SK-N-SH treated with all-trans-retinoic acid at 6 μM for 48 hours (cell line): Measurements from ENCODE around the gene SPEM1.

Source experiments
- ATAC-seq: fragments of 200-7000 bp; cut with Tn5 transposase; 3 replicates; pipeline ENCODE4 v1.9.1; 2020; ENCODE audit warnings: mild to moderate bottlenecking, moderate library complexity
- ARNTL ChIP-seq: fragments of 450-650 bp; formaldehyde crosslinking; IDR thresholded peaks from 2 replicates; pipeline ENCODE4 v1.5.0; 2020; ENCODE audit warnings: low read depth, mild to moderate bottlenecking, moderate library complexity, borderline replicate concordance
- BACH2 ChIP-seq: fragments of 250-450 bp; sonication (Bioruptor Pico); IDR thresholded peaks from 2 replicates; pipeline ENCODE4 v1.9.0; 2021; ENCODE audit warnings: mild to moderate bottlenecking, borderline replicate concordance
- CREB5 ChIP-seq: fragments of 250-450 bp; sonication (Bioruptor Pico); IDR thresholded peaks from 2 replicates; pipeline ENCODE4 v1.5.1; 2020; ENCODE audit warnings: low read depth, mild to moderate bottlenecking, moderate library complexity
- CSDC2 ChIP-seq: fragments of 250-450 bp; sonication (Bioruptor Pico); IDR thresholded peaks from 2 replicates; pipeline ENCODE4 v1.5.0; 2020; ENCODE audit warnings: mild to moderate bottlenecking, moderate library complexity
- CSRNP3 ChIP-seq: fragments of 250-450 bp; sonication (Bioruptor Pico); IDR thresholded peaks from 2 replicates; pipeline ENCODE4 v1.5.1; 2021; ENCODE audit warnings: mild to moderate bottlenecking, moderate library complexity
- ESRRG ChIP-seq: fragments of 250-450 bp; sonication (Bioruptor Pico); IDR thresholded peaks from 2 replicates; pipeline ENCODE4 v1.6.1; 2021; ENCODE audit warnings: mild to moderate bottlenecking
- GLIS3 ChIP-seq: fragments of 250-450 bp; sonication (Bioruptor Pico); IDR thresholded peaks from 2 replicates; pipeline ENCODE4 v1.5.0; 2020; ENCODE audit warnings: mild to moderate bottlenecking, moderate library complexity
- PATZ1 ChIP-seq: fragments of 250-450 bp; sonication (Bioruptor Pico); IDR thresholded peaks from 2 replicates; pipeline ENCODE4 v1.8.0; 2020; ENCODE audit warnings: mild to moderate bottlenecking, moderate library complexity, borderline replicate concordance
- PPARA ChIP-seq: fragments of 250-450 bp; sonication (Bioruptor Pico); IDR thresholded peaks from 2 replicates; pipeline ENCODE4 v1.5.0; 2020; ENCODE audit warnings: mild to moderate bottlenecking, borderline replicate concordance
- RARB ChIP-seq: fragments of 250-450 bp; sonication (Bioruptor Pico); IDR thresholded peaks from 2 replicates; pipeline ENCODE4 v1.8.0; 2021; ENCODE audit warnings: mild to moderate bottlenecking, moderate library complexity
- SNAI2 ChIP-seq: fragments of 250-450 bp; sonication (Bioruptor Pico); IDR thresholded peaks from 2 replicates; pipeline ENCODE4 v1.5.0; 2020; ENCODE audit warnings: mild to moderate bottlenecking, moderate library complexity
- TCF4 ChIP-seq: fragments of 250-450 bp; sonication (Bioruptor Pico); IDR thresholded peaks from 2 replicates; pipeline ENCODE4 v1.8.0; 2021; ENCODE audit warnings: mild to moderate bottlenecking, moderate library complexity, borderline replicate concordance
- TOX ChIP-seq: fragments of 250-450 bp; sonication (Bioruptor Pico); IDR thresholded peaks from 2 replicates; pipeline ENCODE4 v1.8.0; 2021; ENCODE audit warnings: mild to moderate bottlenecking, moderate library complexity, borderline replicate concordance
- ZC3H10 ChIP-seq: fragments of 250-450 bp; sonication (Bioruptor Pico); IDR thresholded peaks from 2 replicates; pipeline ENCODE4 v1.5.1; 2021; ENCODE audit warnings: mild to moderate bottlenecking, moderate library complexity
- ZFP3 ChIP-seq: fragments of 250-450 bp; sonication (Bioruptor Pico); IDR thresholded peaks from 2 replicates; pipeline ENCODE4 v1.5.0; 2020; ENCODE audit warnings: mild to moderate bottlenecking, moderate library complexity
- ZFP30 ChIP-seq: fragments of 450-650 bp; formaldehyde crosslinking; IDR thresholded peaks from 2 replicates; pipeline ENCODE4 v1.5.0; 2022; ENCODE audit warnings: mild to moderate bottlenecking, moderate library complexity
- ZNF565 ChIP-seq: fragments of 450-650 bp; formaldehyde crosslinking; conservative IDR thresholded peaks from 2 replicates; pipeline ENCODE4 v1.5.0; 2020; ENCODE audit warnings: low read depth, mild to moderate bottlenecking, moderate library complexity
- ZNF70 ChIP-seq: fragments of 450-650 bp; formaldehyde crosslinking; IDR thresholded peaks from 2 replicates; pipeline ENCODE4 v1.5.0; 2020; ENCODE audit warnings: mild to moderate bottlenecking, moderate library complexity

SPEM1 gene

GRCh38 chr17:7389924-7390910, 29.9 kb upstream of the SPEM1 start (continued):
- TF ChIP-seq ARNTL (CRISPR knock-in tag), result no peak
- no peak for TF ChIP-seq ZFP3 (CRISPR knock-in tag)
- no peak for TF ChIP-seq ZC3H10 (CRISPR knock-in tag)
- TF ChIP-seq PPARA (CRISPR knock-in tag), result no peak
- TF ChIP-seq, all 23 proteins: peak for 0

- TF ChIP-seq SNAI2 (CRISPR knock-in tag) (no peak), ZNF70 (CRISPR knock-in tag) (no peak)
- TF ChIP-seq, all 23 proteins: peak for 0
- no peak for ATAC-seq
These were observed 28.8 kb upstream of the SPEM1 start for GRCh38 chr17:7391307-7391706.

- ATAC-seq, result no peak
- TF ChIP-seq ZFP30 (CRISPR knock-in tag), result no peak
- no peak for TF ChIP-seq SNAI2 (CRISPR knock-in tag)
- TF ChIP-seq CSDC2, result no peak
- no peak for TF ChIP-seq ARNTL (CRISPR knock-in tag)
- TF ChIP-seq BACH2 (CRISPR knock-in tag), result no peak
These were observed 27.2 kb upstream of the SPEM1 start for GRCh38 chr17:7392696-7393612.

- TF ChIP-seq SNAI2 (CRISPR knock-in tag) (no peak), ZFP3 (CRISPR knock-in tag) (no peak), RARB (CRISPR knock-in tag) (no peak)
- peak; percentile 49 for ATAC-seq
These were observed 26.3 kb upstream of the SPEM1 start for GRCh38 chr17:7393613-7394451.

- ATAC-seq, result peak; percentile 91
- TF ChIP-seq SNAI2 (CRISPR knock-in tag) (0 out of 2 replicates have a peak, but pooled peaks have one; percentile 60), PATZ1 (CRISPR knock-in tag) (no peak)
These were observed 25.5 kb upstream of the SPEM1 start, which contains the start of gene PLSCR3 for GRCh38 chr17:7394452-7395191. Gene PLSCR3 (minus strand): TSS chr17:7394525. CDS start chr17:7394110, 415 bp downstream.

- no peak for TF ChIP-seq ARNTL (CRISPR knock-in tag)
- no peak for TF ChIP-seq CREB5
- no peak for TF ChIP-seq SNAI2 (CRISPR knock-in tag)
- TF ChIP-seq TCF4 (CRISPR knock-in tag), result no peak
- no peak for TF ChIP-seq PPARA (CRISPR knock-in tag)
- no peak for TF ChIP-seq ESRRG
- no peak for TF ChIP-seq CSDC2
- no peak for TF ChIP-seq GLIS3 (CRISPR knock-in tag)
- no peak for TF ChIP-seq ZFP3 (CRISPR knock-in tag)
- TF ChIP-seq ZC3H10 (CRISPR knock-in tag), result no peak
- no peak for TF ChIP-seq CSRNP3 (CRISPR knock-in tag)
- no peak for TF ChIP-seq TOX (CRISPR knock-in tag)
- TF ChIP-seq BACH2 (CRISPR knock-in tag), result no peak
- TF ChIP-seq ZFP30 (CRISPR knock-in tag), result no peak
- no peak for TF ChIP-seq ZNF565 (CRISPR knock-in tag)
- no peak for ATAC-seq
These were observed 24.0 kb upstream of the SPEM1 start for GRCh38 chr17:7396147-7396546.
